OCI-LY7 (cell line): ENCODE measurements around the gene ELK4. TPM values are rescaled to one million over a fixed set of nuclear protein-coding genes. Genes with fewer than 3 reads are reported as not detected.

Experiments used
- BruUV-seq: library from RNA; stranded (reverse); fragments of 400-500 nt; replicated peaks from 2 replicates; lab custom pipeline; 2021; lab: Mats Ljungman, UMichigan
- CTCF ChIA-PET: fragments of 300-600 bp; sonication (Branson Sonifier 250); formaldehyde crosslinking; loops from one replicate; lab custom pipeline; 2022; ENCODE audit warnings: antibody characterized with exemption; ENCODE audit not compliant: unreplicated experiment; lab: Charles Lee
- POLR2A ChIA-PET: fragments of 300-600 bp; sonication (Branson Sonifier 250); formaldehyde crosslinking; loops from one replicate; lab custom pipeline; 2022; ENCODE audit warnings: antibody characterized with exemption; lab: Charles Lee
- DNase-seq: peaks from one replicate; pipeline ENCODE4 v3.0.0-alpha.2; 2015; ENCODE audit warnings: low spot score
- H2AFZ ChIP-seq: fragments of 200-600 bp; sonication (generic), shearing (Covaris generic); 2 replicates; pipeline ENCODE4 v1.6.1; 2014; ENCODE audit warnings: mild to moderate bottlenecking, antibody characterized with exemption, low read length, moderate library complexity
- H3K27ac ChIP-seq: fragments of 200-600 bp; sonication (generic); 2 replicates; pipeline ENCODE4 v1.5.1; 2014; ENCODE audit warnings: mixed run types, low read depth, mild to moderate bottlenecking, moderate library complexity, low read length, inconsistent platforms; ENCODE audit not compliant: poor library complexity, severe bottlenecking
- H3K36me3 ChIP-seq: fragments of 200-600 bp; sonication (generic); 2 replicates; pipeline ENCODE4 v1.6.1; 2014; ENCODE audit warnings: mild to moderate bottlenecking, antibody characterized with exemption, low read length, moderate library complexity, mixed read lengths; ENCODE audit not compliant: insufficient read depth
- H3K4me1 ChIP-seq: fragments of 200-600 bp; sonication (generic); 2 replicates; pipeline ENCODE4 v1.5.1; 2014; ENCODE audit warnings: mild to moderate bottlenecking, low read length; ENCODE audit not compliant: insufficient read depth, poor library complexity, severe bottlenecking
- H3K4me2 ChIP-seq: fragments of 200-600 bp; sonication (generic); 2 replicates; pipeline ENCODE4 v1.6.1; 2014; ENCODE audit warnings: mild to moderate bottlenecking, low read length
- H3K4me3 ChIP-seq: fragments of 200-600 bp; sonication (generic); 2 replicates; pipeline ENCODE4 v1.5.1; 2014; ENCODE audit warnings: mild to moderate bottlenecking, low read depth, low read length; ENCODE audit not compliant: poor library complexity, severe bottlenecking
- H3K79me2 ChIP-seq: fragments of 200-600 bp; sonication (generic); 2 replicates; pipeline ENCODE4 v1.6.1; 2016; ENCODE audit warnings: low read depth, mild to moderate bottlenecking, low read length, moderate library complexity, mixed read lengths; ENCODE audit not compliant: insufficient read depth
- H3K9me2 ChIP-seq: fragments of 200-600 bp; sonication (generic); 2 replicates; pipeline ENCODE4 v1.6.1; 2016; ENCODE audit warnings: mild to moderate bottlenecking, low read length, mixed read lengths; ENCODE audit not compliant: insufficient read depth
- H3K9me3 ChIP-seq: fragments of 200-600 bp; sonication (generic); 2 replicates; pipeline ENCODE4 v1.6.1; 2014; ENCODE audit warnings: mild to moderate bottlenecking, mixed run types, low read length, mixed read lengths
- H4K20me1 ChIP-seq: fragments of 200-600 bp; sonication (generic); 2 replicates; pipeline ENCODE4 v1.6.1; 2014; ENCODE audit warnings: mild to moderate bottlenecking, antibody characterized with exemption, low read length, moderate library complexity, mixed read lengths; ENCODE audit not compliant: insufficient read depth
- EZH2phosphoT487 ChIP-seq: fragments of 200-600 bp; sonication (generic); IDR thresholded peaks from 2 replicates; pipeline ENCODE4 v1.6.1; 2018; ENCODE audit warnings: low read depth, borderline replicate concordance, mild to moderate bottlenecking, mixed run types, antibody characterized with exemption, low read length, moderate library complexity, mixed read lengths
- intact Hi-C: fragments of 100-400 bp; cut with micrococcal nuclease; formaldehyde crosslinking; loops from one replicate; pipeline ENCODE4 v1.10.0; 2022; ENCODE audit not compliant: unreplicated experiment
- total RNA-seq, 2 experiments: library from RNA; depleted of rRNA in 1 of 2; stranded (reverse); fragments of >200 nt in 1 of 2; shearing (Covaris generic) in 1 of 2; gene quantifications; 2 replicates each; pipeline ENCODE4 v1.2.3, GENCODE V29; 2014 to 2022
- TF ChIP-seq, protein P1 (sequence below): fragments of 200-600 bp; sonication (generic); conservative IDR thresholded peaks from 2 replicates; pipeline ENCODE4 v1.5.1; 2014; ENCODE audit warnings: mild to moderate bottlenecking, antibody characterized with exemption, low read length, moderate library complexity, mixed read lengths

ELK4 gene
- total RNA-seq, 2 experiments from 2014 or later, result 26.4 to 88.3 TPM

DNA sequence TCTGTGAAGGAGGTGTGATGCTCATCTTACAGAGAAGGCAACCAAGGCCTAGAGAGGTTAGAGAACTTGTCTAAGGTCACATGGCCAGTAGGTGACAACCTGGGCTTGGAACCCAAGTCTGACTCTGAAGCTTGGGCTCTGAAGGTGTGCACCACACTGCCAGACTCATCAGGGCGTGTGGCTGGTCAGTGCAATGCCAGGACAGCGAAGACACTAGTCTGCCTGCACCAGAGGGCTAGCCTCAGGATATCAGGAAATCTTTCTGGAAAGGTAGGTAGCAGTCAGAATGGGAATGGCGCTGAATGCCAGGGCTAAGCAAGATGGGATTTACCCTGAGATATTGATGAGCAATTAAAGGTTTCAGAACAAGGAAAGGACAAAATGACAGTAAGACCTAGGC lies 34.9 kb downstream of the ELK4 start:
- ChIA-PET CTCF (interaction anchor here (1.2 to 1.7 kb wide), 2 partner anchors 35 to 39 kb away, joined by 3 to 5 read pairs; partner anchors contain the start of gene ELK4), POLR2A (interaction anchor here (1.0 to 10.4 kb wide), 3 partner anchors 19 to 34 kb away, joined by 3 to 183 read pairs (median 6); partner anchors contain the start of gene ELK4)
- H3K36me3 ChIP-seq, result peaks cover 54% of the 10 kb centered on the region
- no peak for TF ChIP-seq EZH2phosphoT487
- TF ChIP-seq, protein P1, sequence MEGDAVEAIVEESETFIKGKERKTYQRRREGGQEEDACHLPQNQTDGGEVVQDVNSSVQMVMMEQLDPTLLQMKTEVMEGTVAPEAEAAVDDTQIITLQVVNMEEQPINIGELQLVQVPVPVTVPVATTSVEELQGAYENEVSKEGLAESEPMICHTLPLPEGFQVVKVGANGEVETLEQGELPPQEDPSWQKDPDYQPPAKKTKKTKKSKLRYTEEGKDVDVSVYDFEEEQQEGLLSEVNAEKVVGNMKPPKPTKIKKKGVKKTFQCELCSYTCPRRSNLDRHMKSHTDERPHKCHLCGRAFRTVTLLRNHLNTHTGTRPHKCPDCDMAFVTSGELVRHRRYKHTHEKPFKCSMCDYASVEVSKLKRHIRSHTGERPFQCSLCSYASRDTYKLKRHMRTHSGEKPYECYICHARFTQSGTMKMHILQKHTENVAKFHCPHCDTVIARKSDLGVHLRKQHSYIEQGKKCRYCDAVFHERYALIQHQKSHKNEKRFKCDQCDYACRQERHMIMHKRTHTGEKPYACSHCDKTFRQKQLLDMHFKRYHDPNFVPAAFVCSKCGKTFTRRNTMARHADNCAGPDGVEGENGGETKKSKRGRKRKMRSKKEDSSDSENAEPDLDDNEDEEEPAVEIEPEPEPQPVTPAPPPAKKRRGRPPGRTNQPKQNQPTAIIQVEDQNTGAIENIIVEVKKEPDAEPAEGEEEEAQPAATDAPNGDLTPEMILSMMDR, result no peak
- no peak overlapping the region for H2AFZ ChIP-seq
- peaks cover 53% of the 10 kb centered on the region for H3K4me1 ChIP-seq
- H3K27ac ChIP-seq, result peak overlapping the region; percentile 93
- peak; percentile 31 for DNase-seq
- no peaks in the 10 kb centered on the region for H4K20me1 ChIP-seq
- intact Hi-C loops, result no loop called here
- peaks cover 5% of the 10 kb centered on the region; the same call in 1 of the 2 replicates for H3K79me2 ChIP-seq
- no TSS peak for BruUV-seq
- no peaks in the 10 kb centered on the region for H3K9me2 ChIP-seq
- no peak overlapping the region for H3K4me3 ChIP-seq
- no peaks in the 10 kb centered on the region for H3K9me3 ChIP-seq
- H3K4me2 ChIP-seq, result peak overlapping the region; percentile 34

DNA sequence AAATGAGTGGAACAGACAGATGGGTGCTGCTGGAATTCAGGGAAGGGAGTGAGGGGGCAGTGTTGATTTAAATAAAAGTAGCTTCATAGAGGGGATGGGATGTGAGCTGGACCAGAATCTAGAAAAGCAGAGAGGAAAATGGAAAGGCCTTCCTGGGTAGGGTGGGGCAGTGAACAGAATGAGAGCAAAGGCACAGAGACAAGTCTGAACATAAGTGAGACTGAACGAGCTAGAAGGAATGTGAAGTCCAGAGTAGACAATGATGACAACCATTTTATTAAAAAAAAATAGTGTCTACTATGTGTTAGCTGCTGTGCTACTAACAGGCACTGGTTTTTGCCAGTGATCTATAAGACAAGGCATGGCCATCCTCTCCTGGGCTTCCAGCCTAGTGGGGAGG lies 36.0 kb downstream of the ELK4 start:
- CTCF ChIA-PET, result interaction anchor here (1.0 to 1.7 kb wide), 3 partner anchors 36 to 73 kb away, joined by 3 to 5 read pairs (median 3); partner anchors contain the start of gene ELK4
- TF ChIP-seq, protein P1, result no peak
- no peak for TF ChIP-seq EZH2phosphoT487
- POLR2A ChIA-PET, result interaction anchor here (0.7 to 10.4 kb wide), 10 partner anchors 13 to 113 kb away, joined by 3 to 183 read pairs (median 4); partner anchors contain the start of gene ELK4
- Histone ChIP-seq H3K4me1 (peaks cover 62% of the 10 kb centered on the region), H3K36me3 (peaks cover 53% of the 10 kb centered on the region), H3K27ac (peak overlapping the region; percentile 93), H3K9me3 (no peaks in the 10 kb centered on the region), H4K20me1 (no peaks in the 10 kb centered on the region), H2AFZ (no peak overlapping the region), H3K4me3 (peak overlapping the region; percentile 18), H3K79me2 (peaks cover 5% of the 10 kb centered on the region; the same call in 1 of the 2 replicates), H3K4me2 (peak overlapping the region; percentile 68), H3K9me2 (no peaks in the 10 kb centered on the region)
- DNase-seq, result no peak
- no TSS peak for BruUV-seq
- intact Hi-C loops, result no loop called here

DNA sequence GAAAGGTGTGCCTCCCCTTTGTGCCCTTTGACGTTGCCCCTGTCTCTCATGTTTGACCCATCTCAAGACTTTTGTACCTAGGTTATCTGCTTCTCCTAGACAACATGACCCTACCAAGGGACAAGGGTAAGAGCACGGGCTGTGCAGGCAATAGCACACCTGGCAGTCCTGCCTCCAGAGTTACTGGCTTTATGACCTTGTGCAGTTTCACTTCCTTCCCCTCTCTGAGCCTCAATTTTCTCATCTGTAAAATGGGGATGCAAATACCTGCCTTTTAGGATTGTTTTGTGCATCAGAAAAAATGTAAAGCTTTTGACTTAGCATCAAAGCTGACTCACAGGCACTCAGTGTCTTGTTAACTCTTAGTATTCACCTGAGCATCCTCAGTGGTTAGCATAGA lies 36.4 kb downstream of the ELK4 start:
- H3K27ac ChIP-seq, result peak overlapping the region; percentile 93

More for the DNA sequence above, 36.4 kb downstream of the ELK4 start:
- DNase-seq, result peak; percentile 87
- Histone ChIP-seq H3K36me3 (peaks cover 49% of the 10 kb centered on the region), H4K20me1 (no peaks in the 10 kb centered on the region), H2AFZ (no peak overlapping the region), H3K4me1 (peaks cover 67% of the 10 kb centered on the region), H3K79me2 (peaks cover 5% of the 10 kb centered on the region; the same call in 1 of the 2 replicates), H3K9me2 (no peaks in the 10 kb centered on the region), H3K9me3 (no peaks in the 10 kb centered on the region), H3K4me2 (peak overlapping the region; percentile 68), H3K4me3 (peak overlapping the region; percentile 26)
- no TSS peak for BruUV-seq
- ChIA-PET POLR2A (interaction anchor here (0.6 to 10.4 kb wide), 12 partner anchors 13 to 82 kb away, joined by 3 to 183 read pairs (median 4); partner anchors contain the start of gene ELK4), CTCF (interaction anchor here (0.5 to 1.7 kb wide), 5 partner anchors 37 to 91 kb away, joined by 3 to 5 read pairs (median 3); partner anchors contain the start of genes CDK18 and ELK4)
- intact Hi-C loops, result no loop called here
- TF ChIP-seq, protein P1, result no peak
